ENCODE results near the gene OTOP2. TPM values are rescaled to one million over a fixed set of nuclear protein-coding genes. Genes with fewer than 3 reads are reported as not detected.

The OTOP2 gene, protein sequence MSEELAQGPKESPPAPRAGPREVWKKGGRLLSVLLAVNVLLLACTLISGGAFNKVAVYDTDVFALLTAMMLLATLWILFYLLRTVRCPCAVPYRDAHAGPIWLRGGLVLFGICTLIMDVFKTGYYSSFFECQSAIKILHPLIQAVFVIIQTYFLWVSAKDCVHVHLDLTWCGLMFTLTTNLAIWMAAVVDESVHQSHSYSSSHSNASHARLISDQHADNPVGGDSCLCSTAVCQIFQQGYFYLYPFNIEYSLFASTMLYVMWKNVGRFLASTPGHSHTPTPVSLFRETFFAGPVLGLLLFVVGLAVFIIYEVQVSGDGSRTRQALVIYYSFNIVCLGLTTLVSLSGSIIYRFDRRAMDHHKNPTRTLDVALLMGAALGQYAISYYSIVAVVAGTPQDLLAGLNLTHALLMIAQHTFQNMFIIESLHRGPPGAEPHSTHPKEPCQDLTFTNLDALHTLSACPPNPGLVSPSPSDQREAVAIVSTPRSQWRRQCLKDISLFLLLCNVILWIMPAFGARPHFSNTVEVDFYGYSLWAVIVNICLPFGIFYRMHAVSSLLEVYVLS
- 0.05 to 0.06 TPM in 2 of 5 replicates, not detected in the others for total RNA-seq (2022; extraction: Qiagen RNA extraction)

DNA sequence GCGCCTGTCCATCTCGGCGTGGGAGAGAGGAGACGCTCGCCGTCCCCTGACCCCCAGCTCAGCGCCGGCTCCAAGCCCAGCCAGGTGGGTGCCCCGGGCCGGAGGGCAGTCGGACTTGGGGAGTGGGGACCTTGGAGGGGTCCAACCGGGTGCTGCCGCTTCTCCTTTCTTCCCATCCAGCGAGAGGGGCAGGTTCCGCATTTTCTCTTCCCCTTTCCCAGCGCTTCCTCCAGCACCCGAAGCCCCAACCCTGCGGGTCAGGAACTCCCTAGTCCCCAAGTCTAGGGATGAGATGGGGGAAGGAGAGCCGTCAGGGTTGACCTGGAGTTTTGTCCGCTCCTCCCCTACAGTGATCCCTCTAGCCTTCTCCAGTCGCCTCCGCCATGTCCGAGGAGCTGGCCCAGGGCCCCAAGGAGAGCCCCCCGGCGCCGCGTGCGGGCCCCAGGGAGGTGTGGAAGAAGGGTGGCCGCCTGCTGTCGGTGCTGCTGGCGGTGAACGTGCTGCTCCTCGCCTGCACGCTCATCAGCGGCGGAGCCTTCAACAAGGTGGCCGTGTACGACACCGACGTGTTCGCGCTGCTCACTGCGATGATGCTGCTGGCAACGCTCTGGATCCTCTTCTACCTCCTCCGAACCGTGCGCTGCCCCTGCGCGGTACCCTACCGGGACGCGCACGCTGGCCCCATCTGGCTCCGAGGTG is at the start of gene OTOP2:
Gene OTOP2, plus strand, starts transcription at position 24 of the 699 bp plus-strand sequence. Its CDS starts 360 bp downstream, at position 384.

DNA sequence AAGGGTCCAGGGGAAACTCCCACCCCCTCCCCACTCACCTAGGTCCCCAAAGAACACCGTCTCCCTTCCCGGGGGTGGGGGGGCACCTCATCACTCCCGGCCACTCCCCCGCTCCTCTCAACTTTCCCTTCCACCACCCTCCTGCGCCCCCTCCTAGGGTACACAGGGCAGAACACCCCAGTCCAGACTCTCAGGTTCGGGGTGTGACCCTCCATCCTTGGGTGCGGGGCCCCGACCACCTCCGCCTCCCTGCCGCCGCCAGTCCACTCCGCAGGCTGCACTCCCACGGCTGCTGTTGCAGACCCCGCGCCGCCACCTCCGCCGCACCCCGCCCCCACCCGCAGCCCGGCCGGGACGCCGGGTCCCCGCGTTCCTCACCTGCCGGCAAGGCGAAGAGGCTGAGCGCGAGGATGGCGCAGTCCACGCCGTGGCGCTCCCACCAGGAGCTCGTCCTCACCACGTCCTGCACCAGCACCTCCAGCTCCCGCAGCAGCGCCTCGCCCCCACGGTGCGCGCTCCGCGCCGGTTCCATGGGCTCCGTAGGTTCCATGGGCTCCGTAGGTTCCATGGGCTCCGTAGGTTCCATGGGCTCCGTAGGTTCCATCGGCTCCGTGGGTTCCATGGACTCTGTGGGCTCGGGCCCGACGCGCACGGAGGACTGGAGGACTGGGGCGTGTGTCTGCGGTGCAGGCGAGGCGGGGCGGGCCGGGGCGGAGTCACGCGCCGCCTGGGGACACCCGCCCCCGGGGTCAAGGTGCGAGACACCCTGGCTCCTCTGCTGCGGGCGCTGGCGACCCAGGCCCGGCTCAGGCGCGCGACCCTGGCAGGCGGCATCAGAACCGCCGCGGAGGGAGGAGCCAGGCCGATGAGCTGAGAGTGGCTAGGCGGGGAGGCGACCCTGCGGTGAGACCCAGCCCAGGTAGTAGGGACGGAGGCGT is 30.8 kb upstream of the OTOP2 start, which contains the start of gene FADS6:
Gene FADS6, minus strand, starts transcription at position 660 of the 938 bp plus-strand sequence. Its CDS starts 38 bp downstream, at position 622.

DNA sequence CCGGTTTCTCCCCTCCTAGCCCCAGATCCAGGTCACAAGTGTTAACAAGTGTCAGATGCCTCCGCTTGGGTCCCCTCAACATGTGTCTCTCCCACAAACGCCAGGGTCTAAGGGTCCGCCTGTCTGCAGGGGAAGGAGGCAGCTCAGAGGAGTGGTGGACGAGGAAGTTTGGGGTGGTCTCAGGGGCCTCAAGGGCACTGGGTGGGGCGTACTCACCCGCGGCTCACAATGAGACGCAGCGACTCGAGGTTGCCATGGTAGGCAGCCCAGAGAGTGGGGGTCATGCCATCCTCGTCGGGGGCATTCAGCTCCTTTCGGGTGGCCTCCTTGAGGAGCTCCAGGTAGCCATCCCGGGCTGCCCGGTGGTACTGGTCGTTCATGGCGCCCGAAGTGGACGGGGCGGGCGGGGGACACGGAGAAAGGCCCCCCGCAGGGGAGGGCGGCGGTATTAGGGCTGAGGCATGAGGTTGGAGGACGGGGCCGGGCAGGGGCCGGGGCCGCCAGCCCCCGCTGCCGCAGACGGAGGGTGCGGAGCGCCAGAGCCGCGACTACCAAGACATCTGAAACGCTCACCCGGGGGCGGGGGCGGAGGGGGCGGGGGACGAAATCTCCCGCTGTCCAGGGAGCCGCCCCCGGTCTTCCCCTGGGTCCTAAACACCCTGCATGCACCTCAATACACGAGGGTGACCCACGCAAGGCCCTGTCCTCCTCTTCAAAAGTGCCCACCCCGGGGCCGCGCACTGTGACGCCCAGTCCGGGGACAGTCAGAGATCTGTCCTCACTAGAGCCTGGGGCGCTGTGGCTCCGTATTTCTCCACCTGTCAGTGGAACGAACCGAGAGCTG is 1.2 kb upstream of the OTOP2 start, which contains the start of gene USH1G:
Gene USH1G, minus strand, starts transcription at position 562 of the 844 bp plus-strand sequence. Its CDS starts 182 bp downstream, at position 380.

DNA sequence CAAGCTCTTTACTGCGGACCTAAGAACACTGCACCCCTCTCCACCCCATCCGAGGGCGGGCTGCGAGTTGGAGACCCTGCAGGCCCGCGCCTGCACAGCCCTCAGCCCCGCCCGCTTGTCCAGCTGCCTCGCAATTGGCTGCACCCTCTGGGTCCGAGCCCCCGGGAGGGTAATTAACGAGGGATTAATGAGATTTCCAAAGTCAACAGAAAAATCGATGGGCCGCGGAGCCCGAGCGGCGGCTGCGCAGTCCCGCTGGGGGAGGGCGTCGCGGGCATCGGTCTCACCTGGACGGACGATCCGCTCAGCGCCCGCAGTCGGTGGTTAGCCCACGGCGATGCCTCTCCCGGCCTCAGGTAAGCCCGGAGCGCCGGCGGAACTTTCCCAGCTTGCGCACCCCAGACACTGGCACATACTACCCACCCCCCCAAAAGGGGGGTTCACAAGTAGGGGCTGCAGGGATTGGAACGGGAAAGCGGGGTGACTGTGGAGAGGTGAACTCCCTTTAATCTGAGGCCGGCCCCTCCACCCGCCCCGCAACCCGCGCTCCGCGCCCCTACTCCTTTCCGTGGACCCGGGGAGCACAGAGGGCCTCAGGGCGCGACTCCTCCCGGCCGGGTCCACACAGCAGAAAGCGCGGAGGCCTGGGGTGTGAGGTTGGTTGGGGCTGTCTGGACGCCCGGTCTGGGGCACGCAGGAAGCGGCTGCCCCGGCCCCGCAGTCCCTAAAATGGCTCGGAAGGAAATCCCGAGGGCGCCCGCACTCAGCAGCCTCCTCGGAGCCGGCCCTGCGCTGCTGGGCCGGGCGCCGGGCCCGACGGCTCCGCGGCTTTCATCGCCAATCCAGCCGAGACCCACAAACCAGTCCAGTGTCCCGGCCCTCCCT is 11.8 kb downstream of the OTOP2 start, which contains the start of gene OTOP3:
Gene OTOP3, plus strand, starts transcription at position 314 of the 885 bp plus-strand sequence. Its CDS starts 24 bp downstream, at position 338.

DNA sequence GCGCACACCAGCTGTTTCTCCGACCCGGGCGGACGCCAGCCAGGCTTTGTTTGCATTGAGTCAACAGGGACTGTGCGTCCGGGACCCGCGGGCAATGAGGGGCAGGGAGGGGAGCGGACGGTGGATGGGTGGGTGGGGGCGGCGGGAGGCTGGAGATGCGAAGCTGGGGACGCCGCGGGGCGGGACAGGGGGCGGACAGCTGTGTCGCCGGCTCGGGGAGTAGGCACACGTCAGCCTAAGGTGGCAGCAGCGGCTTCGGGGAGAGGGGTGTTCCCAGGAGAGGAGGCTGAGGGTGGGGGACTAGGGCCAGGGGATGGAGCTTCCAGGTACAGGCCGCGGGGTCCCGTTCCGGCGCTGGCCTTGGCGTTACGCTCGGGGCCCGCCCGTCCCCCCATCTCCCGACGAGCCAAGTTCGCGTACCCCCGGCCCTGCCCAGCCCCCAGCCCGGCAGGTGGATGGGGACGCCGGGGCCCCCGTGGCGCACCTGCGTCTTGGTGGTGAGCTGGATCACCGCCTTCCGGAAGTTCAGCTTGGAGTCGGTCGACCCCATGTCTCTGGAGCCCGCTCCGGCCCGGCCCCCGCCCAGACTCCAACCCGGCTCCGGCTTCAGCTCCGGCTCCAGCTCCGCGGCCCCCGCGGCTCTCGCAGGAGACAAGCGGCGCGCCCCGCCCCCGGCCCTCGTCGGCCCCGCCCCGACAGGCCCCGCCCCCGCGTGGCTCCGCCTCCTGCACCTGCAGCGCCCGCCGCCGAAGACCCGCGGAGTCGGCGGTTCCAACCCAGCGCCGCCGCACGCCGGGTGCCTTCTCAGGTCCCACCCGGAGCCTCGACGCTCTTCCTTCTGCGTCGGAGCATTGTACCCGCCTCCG is 48.3 kb downstream of the OTOP2 start, which contains the start of gene HID1:
Gene HID1, minus strand, starts transcription at position 653 of the 866 bp plus-strand sequence. Its CDS starts 103 bp downstream, at position 550.

Other genes with a start within 250 kb of the OTOP2 start
- gene CD300LF, start 211.3 kb upstream of the OTOP2 start, total RNA-seq (2022; extraction: Qiagen RNA extraction): not detected in 5 replicates
- 0.87 to 1.4 TPM (median 1.2 TPM) in 5 replicates for gene RAB37, start 187.0 kb upstream of the OTOP2 start, total RNA-seq (2022; extraction: Qiagen RNA extraction)
- gene NHERF1, start 175.6 kb upstream of the OTOP2 start, total RNA-seq (2022; extraction: Qiagen RNA extraction): 35.6 to 44.7 TPM (median 41.4 TPM) in 5 replicates
- gene NAT9, start 147.9 kb upstream of the OTOP2 start, total RNA-seq (2022; extraction: Qiagen RNA extraction): 48.3 to 56.2 TPM (median 54.1 TPM) in 5 replicates
- 0.11 to 0.43 TPM (median 0.23 TPM) in 5 replicates for gene GRIN2C, start 64.4 kb upstream of the OTOP2 start, total RNA-seq (2022; extraction: Qiagen RNA extraction)
- gene FDXR, start 51.3 kb upstream of the OTOP2 start, total RNA-seq (2022; extraction: Qiagen RNA extraction): 51.5 to 73.4 TPM (median 61.4 TPM) in 5 replicates
- gene FADS6, start 30.6 kb upstream of the OTOP2 start, total RNA-seq (2022; extraction: Qiagen RNA extraction): not detected in 5 replicates
- 0.06 to 0.13 TPM (median 0.11 TPM) in 5 replicates for gene USH1G, start 1.0 kb upstream of the OTOP2 start, total RNA-seq (2022; extraction: Qiagen RNA extraction)
- gene OTOP3, start 11.6 kb downstream of the OTOP2 start, total RNA-seq (2022; extraction: Qiagen RNA extraction): not detected in 5 replicates
- 13.2 to 20.3 TPM (median 19.5 TPM) in 5 replicates for gene HID1, start 48.5 kb downstream of the OTOP2 start, total RNA-seq (2022; extraction: Qiagen RNA extraction)
- gene CDR2L, start 63.4 kb downstream of the OTOP2 start, total RNA-seq (2022; extraction: Qiagen RNA extraction): 72.0 to 93.7 TPM (median 89.5 TPM) in 5 replicates
- gene MRPL58, start 88.4 kb downstream of the OTOP2 start, total RNA-seq (2022; extraction: Qiagen RNA extraction): 69.5 to 86.3 TPM (median 76.3 TPM) in 5 replicates
- gene ATP5PD, start 122.7 kb downstream of the OTOP2 start, total RNA-seq (2022; extraction: Qiagen RNA extraction): 481 to 554 TPM (median 491 TPM) in 5 replicates
- gene KCTD2, start 123.0 kb downstream of the OTOP2 start, total RNA-seq (2022; extraction: Qiagen RNA extraction): 30.4 to 32.3 TPM (median 30.9 TPM) in 5 replicates
- gene SLC16A5, start 163.7 kb downstream of the OTOP2 start, total RNA-seq (2022; extraction: Qiagen RNA extraction): 23.0 to 32.9 TPM (median 30.2 TPM) in 5 replicates
- 16.2 to 20.4 TPM (median 17.2 TPM) in 5 replicates for gene ARMC7, start 185.7 kb downstream of the OTOP2 start, total RNA-seq (2022; extraction: Qiagen RNA extraction)
- gene NT5C, start 207.5 kb downstream of the OTOP2 start, total RNA-seq (2022; extraction: Qiagen RNA extraction): 80.5 to 130 TPM (median 129 TPM) in 5 replicates
- gene JPT1, start 230.2 kb downstream of the OTOP2 start, total RNA-seq (2022; extraction: Qiagen RNA extraction): 717 to 784 TPM (median 726 TPM) in 5 replicates